ENCODE results near the gene NR2C2AP. TPM values are rescaled to one million over a fixed set of nuclear protein-coding genes. Genes with fewer than 3 reads are reported as not detected.
A peak's percentile ranks its signal among the peaks of the same experiment; 100 is the strongest.

The NR2C2AP gene
- total RNA-seq (2012; rRNA removed), result 5.4 and 6.9 TPM in 2 replicates
- polyA plus RNA-seq (2012; rRNA removed), result 9.0 and 9.6 TPM in 2 replicates
- 7.5 and 7.9 TPM in 2 replicates for polyA plus RNA-seq (2012; cell fraction: cytosol; rRNA removed)
- 8.5 and 9.0 TPM in 2 replicates for polyA plus RNA-seq (2012; cell fraction: nucleus; rRNA removed; ENCODE audit: low replicate concordance)
- percentile 40 among the genes with signal in this experiment for Bru-seq, nascent RNA
- BruChase-seq, experiment 1, labeled RNA remaining after a 6-hour chase, result percentile 36 among the genes with signal in this experiment
- BruChase-seq, experiment 2, labeled RNA remaining after a 2-hour chase, result percentile 41 among the genes with signal in this experiment
- long read RNA-seq, partial matches to known transcripts, result 0 of 6 reads
- long read RNA-seq, other reads (novel, unspliced or antisense), result 4 of 6 reads

- peaks cover 5 to 20% of the 10 kb centered on the region in 2 experiments for H3K79me1 ChIP-seq (ENCODE audit: low read depth in 1 of 2, low read length in 2 of 2)
- no peak within 1 kb of the TSS for H2BK120ac ChIP-seq (ENCODE audit: low read depth, low read length)
- peak; percentile 92 for ATAC-seq (ENCODE audit: low read depth)
- H3K27ac ChIP-seq (ENCODE audit: insufficient read depth, low read length), result peak within 1 kb of the TSS; percentile 45; the same call in 1 of the 2 replicates
- H2AK5ac ChIP-seq (ENCODE audit: low read depth, low read length), result peak within 1 kb of the TSS; percentile 26
- peak within 1 kb of the TSS; percentile 84 for H3K4me2 ChIP-seq (ENCODE audit: low read depth, low read length)
- 0 out of 2 replicates have a peak, but pooled peaks cover 5% of the 10 kb centered on the region for H3K9me1 ChIP-seq (ENCODE audit: insufficient read depth, low read length)
- H3K14ac ChIP-seq (replicated peaks; ENCODE audit: low read depth, low read length), result peak within 1 kb of the TSS; percentile 30
- no peaks in the 10 kb centered on the region for H3K9me3 ChIP-seq (ENCODE audit: control insufficient read depth, insufficient read depth, low read length)
- no TSS peak for BruUV-seq (replicated peaks)
- no peak within 1 kb of the TSS for H2BK20ac ChIP-seq (ENCODE audit: low read depth, low read length)
- H3K36me3 ChIP-seq (ENCODE audit: control insufficient read depth, insufficient read depth, low read length), result peaks cover 27% of the 10 kb centered on the region
- H2BK5ac ChIP-seq (ENCODE audit: low read depth, low read length, poor library complexity, severe bottlenecking), result peak within 1 kb of the TSS; percentile 16
- 2% methylated on average over 29 of the region's 60 CpGs; no CpG with 5 or more reads in 1 of the 2 experiments for WGBS, 2 experiments (ENCODE audit: extremely low coverage in 2 of 2, insufficient read length in 1 of 2)
- TF ChIP-seq MXI1 (IDR thresholded peaks at IDR 0.05; ENCODE audit: borderline replicate concordance, low read depth, low read length), result peak; percentile 77; the same call in 1 of the 2 replicates
- TF ChIP-seq NFE2L2 (IDR thresholded peaks at IDR 0.05; ENCODE audit: low read depth, low read length), result no peak
- H3K9ac ChIP-seq (ENCODE audit: low read depth, low read length), result peak within 1 kb of the TSS; percentile 69
- H3K4ac ChIP-seq (ENCODE audit: low read depth, low read length), result peak within 1 kb of the TSS; percentile 79
- peaks cover 10% of the 10 kb centered on the region; the same call in 1 of the 2 replicates for H3K27me3 ChIP-seq (ENCODE audit: control insufficient read depth, insufficient read depth, low read length)
- peak within 1 kb of the TSS; percentile 95 for H2AK9ac ChIP-seq (replicated peaks; ENCODE audit: low read depth, low read length, poor library complexity)
- H3K4me3 ChIP-seq (ENCODE audit: insufficient read depth, low read depth, low read length), result peak within 1 kb of the TSS; percentile 54
- dilution Hi-C loops (cut with HindIII; ENCODE audit: low sequenced_read_pairs, unreplicated experiment) (no loop called here), intact Hi-C loops (cut with micrococcal nuclease) (no loop called here), in situ Hi-C loops (cut with MboI; ENCODE audit: low sequenced_read_pairs) (no loop called here)
- H2BK15ac ChIP-seq (ENCODE audit: low read depth, low read length), result no peak within 1 kb of the TSS
- no peak within 1 kb of the TSS for H3K18ac ChIP-seq (ENCODE audit: low read depth, low read length)
- H3K4me1 ChIP-seq (ENCODE audit: control insufficient read depth, insufficient read depth, low read length), result peaks cover 3% of the 10 kb centered on the region; the same call in 1 of the 2 replicates
- peak within 1 kb of the TSS; percentile 69; a peak in 3 of 4 replicates for H4K8ac ChIP-seq (ENCODE audit: low read depth in 2 of 2, low read length in 2 of 2)
- CTCF ChIA-PET, result interaction anchor here (0.6 to 1.0 kb wide), 4 partner anchors 16 to 45 kb away, joined by 3 read pairs; no protein-coding TSS in a partner anchor
- peak within 1 kb of the TSS; percentile 4; the same call in 1 of the 2 replicates for H3K23ac ChIP-seq (ENCODE audit: low read depth, low read length)
- DNase-seq, result peak; percentile 83
- H4K20me1 ChIP-seq (ENCODE audit: insufficient read depth, low read length), result no peaks in the 10 kb centered on the region
- peak within 1 kb of the TSS; percentile 29; the same call in 1 of the 2 replicates for H4K91ac ChIP-seq (ENCODE audit: insufficient read depth, low read depth, low read length)
- H2AFZ ChIP-seq (replicated peaks; ENCODE audit: low read length, poor library complexity), result peak within 1 kb of the TSS; percentile 90
- POLR2A ChIA-PET (ENCODE audit: unreplicated experiment), result interaction anchor here (0.6 to 1.0 kb wide), 7 partner anchors 9 to 124 kb away, joined by 3 to 26 read pairs (median 6); partner anchors contain the start of gene BORCS8
- 0 out of 2 replicates have a peak within 1 kb of the TSS, but pooled peaks have one; percentile 18 for H4K5ac ChIP-seq (ENCODE audit: low read depth, low read length)
- H3K56ac ChIP-seq (ENCODE audit: extremely low read depth, insufficient read depth, low read length), result no peak within 1 kb of the TSS; the same call in 1 of the 2 replicates
Observed at GRCh38 chr19:19203012-19203856, at the start of gene NR2C2AP. TSS of gene NR2C2AP (minus strand) at chr19:19203414. CDS start at chr19:19203060, 354 bp downstream.

All from IMR-90 (cell line).